GM12878 (cell line): ENCODE results near the gene ZMAT3. TPM values are rescaled to one million over a fixed set of nuclear protein-coding genes. Genes with fewer than 3 reads are reported as not detected.

Source experiments
- BRCA1 ChIP-seq: IDR thresholded peaks from 2 replicates; pipeline ENCODE4 v1.6.1; 2011; ENCODE audit warnings: low read depth, low read length, improper control_type of control experiment
- EGR1 ChIP-seq, 2 experiments: IDR thresholded peaks; 1 replicate in 1 of 2; 2 replicates in 1 of 2; pipeline ENCODE4 v1.6.1; 2011 to 2012; ENCODE audit warnings: low read depth in 2 of 2, low read length in 2 of 2, borderline replicate concordance in 1 of 2, mild to moderate bottlenecking in 1 of 2, moderate library complexity in 1 of 2
- ELK1 ChIP-seq: IDR thresholded peaks from 2 replicates; pipeline ENCODE4 v1.6.1; 2012; ENCODE audit warnings: low read depth, low read length, improper control_type of control experiment
- EP300 ChIP-seq, 2 experiments: fragments of 150-350 bp in 1 of 2; IDR thresholded peaks; 2 replicates each; pipeline ENCODE4 v1.6.1; 2011 to 2012; ENCODE audit warnings: low read depth in 2 of 2, low read length in 2 of 2, borderline replicate concordance in 1 of 2, improper control_type of control experiment in 1 of 2, inconsistent platforms in 1 of 2; ENCODE audit not compliant: control insufficient read depth in 1 of 2
- IRF4 ChIP-seq: IDR thresholded peaks from 2 replicates; pipeline ENCODE4 v1.6.1; 2011; ENCODE audit warnings: low read depth, low read length
- JUNB ChIP-seq: IDR thresholded peaks from 2 replicates; pipeline ENCODE4 v1.6.1; 2016; ENCODE audit warnings: antibody characterized with exemption, mild to moderate bottlenecking
- MEF2B ChIP-seq: fragments of 450-650 bp; IDR thresholded peaks from 2 replicates; pipeline ENCODE4 v1.6.1; 2018; ENCODE audit warnings: mild to moderate bottlenecking, moderate library complexity; ENCODE audit not compliant: partially characterized antibody, poor library complexity, severe bottlenecking
- NFIC ChIP-seq: IDR thresholded peaks from 2 replicates; pipeline ENCODE4 v1.6.1; 2012; ENCODE audit warnings: low read depth, mild to moderate bottlenecking, inconsistent platforms, low read length, moderate library complexity
- NRF1 ChIP-seq: conservative IDR thresholded peaks from 2 replicates; pipeline ENCODE4 v1.6.1; 2011; ENCODE audit warnings: mild to moderate bottlenecking, low read depth, low read length, improper control_type of control experiment
- PAX8 ChIP-seq: fragments of 450-650 bp; IDR thresholded peaks from 2 replicates; pipeline ENCODE4 v1.6.1; 2017; ENCODE audit warnings: mild to moderate bottlenecking, moderate library complexity
- POLR2AphosphoS2 ChIP-seq: IDR thresholded peaks from 2 replicates; pipeline ENCODE4 v1.6.1; 2011; ENCODE audit warnings: low read depth, mild to moderate bottlenecking, low read length, improper control_type of control experiment, moderate library complexity
- PRDM15 ChIP-seq: fragments of 450-650 bp; formaldehyde crosslinking; IDR thresholded peaks from 2 replicates; pipeline ENCODE4 v1.4.0; 2020; ENCODE audit warnings: mild to moderate bottlenecking, moderate library complexity
- RAD21 ChIP-seq: IDR thresholded peaks from 2 replicates; pipeline ENCODE4 v1.6.1; 2011; ENCODE audit warnings: mild to moderate bottlenecking, low read depth, low read length, moderate library complexity; ENCODE audit not compliant: insufficient read depth
- RAD51 ChIP-seq: fragments of 450-650 bp; IDR thresholded peaks from 2 replicates; pipeline ENCODE4 v1.6.1; 2016; ENCODE audit warnings: moderate library complexity, mild to moderate bottlenecking, inconsistent platforms
- RCOR1 ChIP-seq: conservative IDR thresholded peaks from 2 replicates; pipeline ENCODE4 v1.6.1; 2012; ENCODE audit warnings: low read depth, low read length, improper control_type of control experiment
- SUZ12 ChIP-seq: fragments of 200-600 bp; sonication (generic); IDR thresholded peaks from one replicate; pipeline ENCODE4 v1.6.1; 2018; ENCODE audit warnings: antibody characterized with exemption, mild to moderate bottlenecking; ENCODE audit not compliant: unreplicated experiment
- TCF12 ChIP-seq: IDR thresholded peaks from 2 replicates; pipeline ENCODE4 v1.6.1; 2011; ENCODE audit warnings: low read depth, mild to moderate bottlenecking, low read length
- USF2 ChIP-seq: IDR thresholded peaks from 2 replicates; pipeline ENCODE4 v1.6.1; 2011; ENCODE audit warnings: low read depth, low read length, improper control_type of control experiment, borderline replicate concordance
- ZNF687 ChIP-seq: fragments of 450-650 bp; IDR thresholded peaks from 2 replicates; pipeline ENCODE4 v1.6.1; 2017; ENCODE audit warnings: mild to moderate bottlenecking, moderate library complexity
- ZZZ3 ChIP-seq: IDR thresholded peaks from 2 replicates; pipeline ENCODE4 v1.6.1; 2011; ENCODE audit warnings: low read depth; ENCODE audit not compliant: control insufficient read depth, insufficient read length
- polyA plus RNA-seq, 11 experiments: library from polyadenylated mRNA; depleted of rRNA in 4 of 11; unstranded in 6 of 11; stranded (reverse) in 5 of 11; fragments of >200 nt; fragmentation: Nextera tagmentation in 4 of 11; fragmentation: Illumina TruSeq in 1 of 11; extraction: Ambion mirVana in 4 of 11; extraction: Trizol in 1 of 11; gene quantifications; 1 replicate in 1 of 11; 2 replicates in 10 of 11; pipeline versions ENCODE4 v1.2.1 to v1.2.3, GENCODE V29; 2011 to 2016; ENCODE audit warnings: inconsistent platforms in 2 of 11, missing spikeins in 2 of 11, low read depth in 1 of 11
- total RNA-seq, 4 experiments: library from RNA; depleted of rRNA in 3 of 4; stranded (reverse); fragments of >200 nt in 3 of 4; fragmentation: Illumina TruSeq in 1 of 4; extraction: Trizol in 1 of 4; gene quantifications; 2 replicates each; pipeline versions ENCODE4 v1.2.1 to v1.2.3, GENCODE V29; 2013 to 2021

Gene ZMAT3
- total and polyA plus RNA-seq, 10 of the 15 experiments (the other 5 are each of a cell fraction or from before 2014, with no cell fraction given): 6.2 to 55.9 (median 25.8) TPM

GRCh38 chr3:179069762-179070390, 1.7 kb downstream of the ZMAT3 start (continued):
- no peak for TF ChIP-seq NRF1
- TF ChIP-seq RCOR1: no peak
- no peak for TF ChIP-seq SUZ12
- no peak for TF ChIP-seq PAX8
- TF ChIP-seq JUNB: no peak
- TF ChIP-seq RAD51: no peak
- no peak for TF ChIP-seq POLR2AphosphoS2
- 0 out of 4 replicates have a peak, but pooled peaks of 1 of the 2 experiments have one; percentile 16 for TF ChIP-seq EP300 (IDR thresholded peaks at IDR 0.05; ENCODE audit: borderline replicate concordance in 1 of 2, control insufficient read depth in 1 of 2, low read depth in 2 of 2, low read length in 2 of 2)
- TF ChIP-seq BRCA1: no peak
- TF ChIP-seq ZNF687: no peak
- peak; percentile 17; the same call in 1 of the 2 replicates for TF ChIP-seq NFIC
- TF ChIP-seq TCF12: no peak
- no peak for TF ChIP-seq RAD21
- TF ChIP-seq ELK1: peak; percentile 97
- no peak for TF ChIP-seq EGR1 (IDR thresholded peaks at IDR 0.05; ENCODE audit: borderline replicate concordance in 1 of 2, low read depth in 2 of 2, low read length in 2 of 2)
- no peak for TF ChIP-seq PRDM15 (CRISPR knock-in tag)
- no peak for TF ChIP-seq IRF4
- no peak for TF ChIP-seq MEF2B
- TF ChIP-seq USF2: no peak
- no peak for TF ChIP-seq ZZZ3
